GM10266 (cell line): Measurements from ENCODE around the gene AAMP.

ENCODE experiments used
- DNase-seq: peaks from one replicate; pipeline ENCODE4 v3.0.0; 2012; ENCODE audit errors: extremely low spot score
- TF ChIP-seq, protein P1 (sequence below): IDR thresholded peaks from 2 replicates; pipeline ENCODE4 v1.5.1; 2012; ENCODE audit warnings: mild to moderate bottlenecking, low read depth; ENCODE audit not compliant: control insufficient read depth, insufficient read depth; ENCODE audit errors: missing control alignments

Gene AAMP

DNA sequence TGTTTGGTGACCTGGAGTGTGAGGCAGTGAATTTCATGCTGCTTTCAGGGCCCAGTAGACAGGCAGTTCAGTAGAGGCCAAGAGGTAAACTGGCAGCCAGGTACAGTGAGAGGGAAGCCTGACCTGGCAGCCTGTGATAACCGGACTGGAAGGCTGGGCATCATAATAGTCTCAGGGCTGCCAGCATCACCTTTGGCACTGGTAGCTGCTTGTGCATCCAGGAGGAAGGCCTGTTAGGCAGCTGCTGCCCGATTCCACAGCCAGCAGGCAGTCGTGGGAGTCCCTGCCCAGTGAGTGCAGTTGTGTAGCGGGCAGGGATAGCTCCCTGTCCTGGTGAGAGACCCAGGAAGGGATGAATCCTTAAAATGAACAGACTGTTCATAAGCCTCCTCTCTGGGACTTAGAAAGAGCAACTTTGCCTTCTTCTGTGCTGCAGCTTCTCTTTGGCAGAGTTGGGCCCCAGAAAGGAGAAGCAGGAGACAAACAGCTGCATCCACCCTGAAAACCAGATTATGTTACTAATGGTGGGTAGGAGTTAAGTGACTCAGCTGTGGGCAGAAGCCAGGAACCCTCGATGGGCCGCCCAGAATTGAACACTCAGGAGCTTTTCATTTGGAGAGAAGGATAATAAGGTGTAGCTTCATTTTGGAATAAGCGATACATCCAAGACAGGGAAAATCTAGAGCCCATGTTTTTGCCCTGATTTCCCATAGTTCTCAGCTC is 17.3 kb downstream of the AAMP start:
- DNase-seq = no peak
- TF ChIP-seq, protein P1, sequence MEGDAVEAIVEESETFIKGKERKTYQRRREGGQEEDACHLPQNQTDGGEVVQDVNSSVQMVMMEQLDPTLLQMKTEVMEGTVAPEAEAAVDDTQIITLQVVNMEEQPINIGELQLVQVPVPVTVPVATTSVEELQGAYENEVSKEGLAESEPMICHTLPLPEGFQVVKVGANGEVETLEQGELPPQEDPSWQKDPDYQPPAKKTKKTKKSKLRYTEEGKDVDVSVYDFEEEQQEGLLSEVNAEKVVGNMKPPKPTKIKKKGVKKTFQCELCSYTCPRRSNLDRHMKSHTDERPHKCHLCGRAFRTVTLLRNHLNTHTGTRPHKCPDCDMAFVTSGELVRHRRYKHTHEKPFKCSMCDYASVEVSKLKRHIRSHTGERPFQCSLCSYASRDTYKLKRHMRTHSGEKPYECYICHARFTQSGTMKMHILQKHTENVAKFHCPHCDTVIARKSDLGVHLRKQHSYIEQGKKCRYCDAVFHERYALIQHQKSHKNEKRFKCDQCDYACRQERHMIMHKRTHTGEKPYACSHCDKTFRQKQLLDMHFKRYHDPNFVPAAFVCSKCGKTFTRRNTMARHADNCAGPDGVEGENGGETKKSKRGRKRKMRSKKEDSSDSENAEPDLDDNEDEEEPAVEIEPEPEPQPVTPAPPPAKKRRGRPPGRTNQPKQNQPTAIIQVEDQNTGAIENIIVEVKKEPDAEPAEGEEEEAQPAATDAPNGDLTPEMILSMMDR = no peak

DNA sequence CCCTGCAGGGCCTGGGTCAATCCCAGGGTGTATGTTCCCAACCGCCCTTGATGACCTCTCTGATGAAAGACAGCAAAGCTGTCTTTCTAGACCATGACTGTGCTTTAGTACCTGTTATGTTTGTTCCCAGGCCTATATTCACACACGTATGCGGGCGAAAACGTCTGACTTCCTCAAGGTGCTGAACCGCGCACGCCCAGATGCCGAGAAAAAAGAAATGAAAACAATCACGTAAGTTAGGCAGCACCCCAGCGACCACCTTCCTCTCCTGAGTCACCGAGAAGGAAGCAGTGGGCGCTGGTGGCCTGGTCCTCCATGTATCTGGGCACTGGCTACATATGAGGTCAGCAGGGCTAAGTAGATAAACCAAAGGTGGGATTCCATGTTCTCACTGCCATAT is 20.2 kb downstream of the AAMP start:
- no peak for DNase-seq
- TF ChIP-seq, protein P1 = no peak

DNA sequence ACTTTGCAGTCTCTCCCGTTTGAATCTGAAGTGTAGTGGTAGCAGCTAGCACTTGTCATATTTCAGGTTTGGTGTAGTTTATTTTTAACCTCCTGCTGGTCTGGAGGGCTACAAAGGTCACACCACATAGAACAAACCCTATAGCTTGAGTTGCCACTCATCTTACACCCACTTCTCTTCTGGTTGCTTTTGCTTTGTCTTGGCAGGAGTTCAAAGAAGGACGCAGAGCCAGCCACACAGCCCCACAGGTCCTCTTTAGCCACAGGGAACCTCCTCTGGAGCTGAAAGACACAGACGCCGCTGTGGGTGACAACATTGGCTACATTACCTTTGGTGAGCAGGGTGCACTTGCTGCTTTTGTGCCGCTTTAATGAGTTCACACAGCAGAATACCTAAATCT is 24.7 kb downstream of the AAMP start:
- DNase-seq = no peak
- TF ChIP-seq, protein P1 = no peak

DNA sequence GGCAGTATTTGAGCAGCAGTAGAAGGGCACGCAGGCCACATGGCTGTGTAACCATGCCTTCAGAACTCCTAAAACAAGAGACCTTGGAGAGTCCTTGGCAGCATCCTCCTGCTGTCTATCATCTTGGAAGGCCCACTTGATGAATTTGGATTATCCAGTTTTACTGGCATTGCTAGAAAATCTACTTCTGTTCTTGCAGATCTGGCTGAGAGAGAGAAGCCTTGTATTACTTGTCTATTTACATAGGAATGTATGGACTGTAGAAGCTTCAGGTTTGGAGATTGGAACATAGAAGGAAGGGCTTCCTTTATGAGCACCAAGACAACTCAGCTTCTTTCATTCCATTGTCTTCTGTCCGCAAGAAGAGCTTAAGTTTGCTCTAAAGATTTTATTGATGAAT is 25.3 kb downstream of the AAMP start:
- no peak for DNase-seq
- TF ChIP-seq, protein P1 = no peak

DNA sequence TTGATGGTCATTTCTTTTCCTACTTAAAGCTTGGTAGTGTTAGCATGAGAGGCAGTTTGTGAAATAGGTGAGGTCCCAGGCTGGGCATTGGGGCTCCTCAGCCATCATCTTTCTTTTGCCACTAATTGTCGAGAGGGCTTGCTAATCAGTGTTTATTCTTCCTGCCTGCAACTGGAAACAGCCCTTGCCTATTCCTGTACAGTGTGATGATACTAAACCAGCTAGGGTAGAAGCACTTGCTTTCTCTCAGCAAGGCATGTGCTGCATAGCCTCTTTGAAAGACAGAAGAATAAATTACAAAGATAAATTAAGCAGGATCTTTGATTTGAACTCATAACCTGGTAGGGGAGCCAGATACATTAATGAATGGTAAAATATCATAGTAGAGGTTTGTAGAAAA is 25.7 kb downstream of the AAMP start:
- no peak for DNase-seq
- TF ChIP-seq, protein P1 = no peak

DNA sequence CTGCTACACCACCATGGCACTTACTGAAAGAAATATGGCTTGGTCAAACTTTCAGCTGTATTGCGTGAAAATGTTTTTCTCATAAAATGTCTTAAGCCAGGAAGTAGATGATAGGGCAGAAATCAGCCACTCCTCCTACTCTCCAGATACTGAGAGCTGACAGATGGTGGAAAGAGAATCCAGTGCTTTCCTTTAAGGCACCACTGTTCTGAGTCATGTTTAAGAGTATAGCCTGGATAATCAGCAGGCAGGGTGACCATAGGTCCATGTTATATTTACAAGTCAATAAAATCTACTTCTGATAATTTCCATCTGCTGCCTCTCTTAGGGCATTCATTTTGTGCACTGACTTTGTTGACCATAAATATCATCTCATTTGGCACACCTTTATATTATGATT is 31.1 kb downstream of the AAMP start:
- no peak for DNase-seq
- TF ChIP-seq, protein P1 = no peak

DNA sequence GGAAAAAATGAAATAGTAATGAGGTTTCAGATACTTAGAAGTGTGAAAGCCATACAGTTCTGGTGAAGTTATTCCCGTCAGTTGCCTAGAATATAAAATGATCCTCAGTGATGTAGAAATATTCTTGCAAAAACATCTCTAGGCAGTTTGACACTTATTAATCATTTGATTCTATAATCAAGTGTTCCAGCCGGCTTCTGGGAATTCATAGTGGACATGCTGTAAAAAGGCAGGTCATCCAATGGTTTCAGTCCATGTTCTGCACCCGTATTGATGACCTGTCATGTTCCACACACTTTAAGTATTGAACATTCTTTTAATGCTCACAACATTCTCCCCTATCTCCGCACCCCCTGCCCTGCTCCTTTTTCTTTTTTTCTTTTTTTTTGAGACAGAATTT is 33.1 kb downstream of the AAMP start:
- DNase-seq = no peak
- TF ChIP-seq, protein P1 = no peak
